ENCODE results near the gene MCTS1. TPM values are rescaled to one million over a fixed set of nuclear protein-coding genes. Genes with fewer than 3 reads are reported as not detected.

MCTS1 gene
- total and polyA plus RNA-seq, 2 experiments from 2014 or later = 33.0 to 58.2 TPM

GRCh38 chrX:120585702-120586101 lies 18.2 kb upstream of the MCTS1 start (continued):
- TF ChIP-seq REST (IDR thresholded peaks at IDR 0.05; ENCODE audit: unreplicated experiment) (no peak), POLR2AphosphoS5 (IDR thresholded peaks at IDR 0.05; ENCODE audit: low read depth) (no peak), ZNF331 (CRISPR knock-in tag; IDR thresholded peaks at IDR 0.05; ENCODE audit: low read depth) (no peak)

GRCh38 chrX:120604361-120604782 lies 471 bp downstream of the MCTS1 start:
- H3K9me2 ChIP-seq (ENCODE audit: insufficient read depth) = no peaks in the 10 kb centered on the region
- no peaks in the 10 kb centered on the region for H3K27me3 Mint-ChIP-seq (ENCODE audit: insufficient read depth, low read depth, poor library complexity)
- no peaks in the 10 kb centered on the region; the same call in 2 of the 3 replicates for H3K36me3 Mint-ChIP-seq (ENCODE audit: low read depth)
- H3K4me1 Mint-ChIP-seq = peaks cover 5% of the 10 kb centered on the region; the same call in 1 of the 3 replicates
- no peaks in the 10 kb centered on the region for H3K36me3 ChIP-seq (ENCODE audit: insufficient read depth)
- TF ChIP-seq ETS1 (IDR thresholded peaks at IDR 0.05) = no peak
- no peak for TF ChIP-seq STAT1 (IDR thresholded peaks at IDR 0.05; ENCODE audit: unreplicated experiment)
- no peak; the same call in 2 of the 3 replicates for ATAC-seq
- no peaks in the 10 kb centered on the region for H3F3A ChIP-seq (replicated peaks; ENCODE audit: low read depth)
- H3K79me2 ChIP-seq (replicated peaks; ENCODE audit: insufficient read depth) = peaks cover 19% of the 10 kb centered on the region
- no peaks in the 10 kb centered on the region for H3K9me3 Mint-ChIP-seq
- H3K4me1 ChIP-seq (ENCODE audit: insufficient read depth) = no peaks in the 10 kb centered on the region; the same call in 1 of the 2 replicates
- H4K20me1 ChIP-seq (replicated peaks; ENCODE audit: insufficient read depth) = no peaks in the 10 kb centered on the region
- no peak overlapping the region for H2AFZ ChIP-seq
- H3K4me3 Mint-ChIP-seq = peak overlapping the region; percentile 93
- no peaks in the 10 kb centered on the region for H3K27me3 ChIP-seq (ENCODE audit: insufficient read depth)
- no peak for DNase-seq (ENCODE audit: low spot score)
- H3K27ac ChIP-seq (ENCODE audit: low read depth) = peak overlapping the region; percentile 77
- H3K4me3 ChIP-seq = peak overlapping the region; percentile 79
- peak overlapping the region; percentile 98 for H3K27ac Mint-ChIP-seq
- H3K4me2 ChIP-seq = peak overlapping the region; percentile 89

- H3K79me2 ChIP-seq (replicated peaks; ENCODE audit: insufficient read depth) = no peaks in the 10 kb centered on the region
- no peaks in the 10 kb centered on the region for H3K27me3 Mint-ChIP-seq (ENCODE audit: insufficient read depth, low read depth, poor library complexity)
- no peaks in the 10 kb centered on the region for H3K27me3 ChIP-seq (ENCODE audit: insufficient read depth)
- H2AFZ ChIP-seq = no peak overlapping the region
- no peaks in the 10 kb centered on the region for H3K36me3 ChIP-seq (ENCODE audit: insufficient read depth)
- no peaks in the 10 kb centered on the region for H3K9me2 ChIP-seq (ENCODE audit: insufficient read depth)
- DNase-seq (ENCODE audit: low spot score) (no peak), ATAC-seq (no peak)
- no peak overlapping the region for H3K4me2 ChIP-seq
- no peak overlapping the region for H3K27ac ChIP-seq (ENCODE audit: low read depth)
- H3K9me3 Mint-ChIP-seq = no peaks in the 10 kb centered on the region
- H3F3A ChIP-seq (replicated peaks; ENCODE audit: low read depth) = no peaks in the 10 kb centered on the region
- no peak overlapping the region for H3K27ac Mint-ChIP-seq
- no peak overlapping the region for H3K4me3 ChIP-seq
- H3K36me3 Mint-ChIP-seq (ENCODE audit: low read depth) = peaks cover 3% of the 10 kb centered on the region; the same call in 1 of the 3 replicates
- no peak overlapping the region for H3K4me3 Mint-ChIP-seq
- no peaks in the 10 kb centered on the region for H3K4me1 Mint-ChIP-seq
- no peaks in the 10 kb centered on the region for H3K4me1 ChIP-seq (ENCODE audit: insufficient read depth)
- no peaks in the 10 kb centered on the region for H4K20me1 ChIP-seq (replicated peaks; ENCODE audit: insufficient read depth)
- TF ChIP-seq NANOG (IDR thresholded peaks at IDR 0.05; ENCODE audit: borderline replicate concordance) = no peak
- no peak for TF ChIP-seq ZNF462 (CRISPR knock-in tag; IDR thresholded peaks at IDR 0.05)
- TF ChIP-seq CREB1 (CRISPR knock-in tag; IDR thresholded peaks at IDR 0.05; ENCODE audit: low read depth) = no peak
- TF ChIP-seq EZH2phosphoT487 (IDR thresholded peaks at IDR 0.05; ENCODE audit: unreplicated experiment) = no peak
- TF ChIP-seq ZNF114 (CRISPR knock-in tag; IDR thresholded peaks at IDR 0.05) = no peak
- TF ChIP-seq JUNB (IDR thresholded peaks at IDR 0.05; ENCODE audit: unreplicated experiment) = no peak
- no peak for TF ChIP-seq STAT1 (IDR thresholded peaks at IDR 0.05; ENCODE audit: unreplicated experiment)
Measured at GRCh38 chrX:120612086-120612485, 8.2 kb downstream of the MCTS1 start.
